Measurements from ENCODE around the gene BST1. TPM values are rescaled to one million over a fixed set of nuclear protein-coding genes. Genes with fewer than 3 reads are reported as not detected.

The BST1 gene
- total and polyA plus RNA-seq, 2 experiments from 2014 or later, result 0.99 to 1.8 TPM

- Histone ChIP-seq H3F3A (replicated peaks; ENCODE audit: low read depth) (no peaks in the 10 kb centered on the region), H3K27ac (ENCODE audit: low read depth) (no peak overlapping the region), H3K79me2 (replicated peaks; ENCODE audit: insufficient read depth) (peaks cover 20% of the 10 kb centered on the region), H4K20me1 (replicated peaks; ENCODE audit: insufficient read depth) (no peaks in the 10 kb centered on the region), H3K4me3 (no peak overlapping the region), H3K36me3 (ENCODE audit: insufficient read depth) (peaks cover 7% of the 10 kb centered on the region; the same call in 1 of the 2 replicates), H3K27me3 (ENCODE audit: insufficient read depth) (no peaks in the 10 kb centered on the region), H2AFZ (no peak overlapping the region), H3K4me2 (no peak overlapping the region), H3K9me2 (ENCODE audit: insufficient read depth) (no peaks in the 10 kb centered on the region), H3K4me1 (ENCODE audit: insufficient read depth) (peaks cover 12% of the 10 kb centered on the region; the same call in 1 of the 2 replicates)
- no peak for TF ChIP-seq REST (IDR thresholded peaks at IDR 0.05; ENCODE audit: unreplicated experiment)
- TF ChIP-seq STAT1 (IDR thresholded peaks at IDR 0.05; ENCODE audit: unreplicated experiment), result no peak
- TF ChIP-seq EZH2phosphoT487 (IDR thresholded peaks at IDR 0.05; ENCODE audit: unreplicated experiment), result no peak
- no peak for TF ChIP-seq ZNF462 (CRISPR knock-in tag; IDR thresholded peaks at IDR 0.05)
- TF ChIP-seq CTCF (conservative IDR thresholded peaks at IDR 0.05; ENCODE audit: low read depth in 2 of 2), result no peak
- TF ChIP-seq ZNF331 (CRISPR knock-in tag; IDR thresholded peaks at IDR 0.05; ENCODE audit: low read depth), result no peak
- no peak for TF ChIP-seq EZH2 (IDR thresholded peaks at IDR 0.05; ENCODE audit: low read depth, unreplicated experiment)
- no peak for TF ChIP-seq CREB1 (CRISPR knock-in tag; IDR thresholded peaks at IDR 0.05; ENCODE audit: low read depth)
- peaks cover 29% of the 10 kb centered on the region for H3K4me1 Mint-ChIP-seq
- H3K4me3 Mint-ChIP-seq, result no peak overlapping the region
- H3K27ac Mint-ChIP-seq, result no peak overlapping the region; the same call in 1 of the 2 replicates
- ATAC-seq (no peak), DNase-seq (ENCODE audit: low spot score) (no peak)
- peaks cover 19% of the 10 kb centered on the region for H3K27me3 Mint-ChIP-seq (ENCODE audit: insufficient read depth, low read depth, poor library complexity)
- H3K36me3 Mint-ChIP-seq (ENCODE audit: low read depth), result peaks cover 3% of the 10 kb centered on the region; the same call in 2 of the 3 replicates
- no peaks in the 10 kb centered on the region for H3K9me3 Mint-ChIP-seq
These were observed 45.5 kb upstream of the BST1 start for GRCh38 chr4:15657366-15657765.

Measured in GM23338 (cell line).